ENCODE data around the gene RPTOR.
"Not testable (repeated sequence)": the region's sequence is repeated elsewhere in the genome, so short reads cannot be mapped to it uniquely, and the experiment has no call there.

RPTOR gene

GRCh38 chr17:80743973-80744372 lies 199.3 kb downstream of the RPTOR start:
- H3K4me3 ChIP-seq (ENCODE audit: low read depth in 1 of 5, low read length in 5 of 5); H3K27ac ChIP-seq (ENCODE audit: low read depth, low read length); H3K9me3 ChIP-seq (ENCODE audit: control insufficient read depth in 5 of 5, low read length in 5 of 5); H3K9ac ChIP-seq (ENCODE audit: low read length in 5 of 5); H3K27me3 ChIP-seq (ENCODE audit: control insufficient read depth in 5 of 5, insufficient read depth in 4 of 5, low read length in 5 of 5); H3K4me1 ChIP-seq (ENCODE audit: control insufficient read depth in 5 of 5, insufficient read depth in 5 of 5, low read length in 5 of 5): not testable (repeated sequence)
- H3K36me3 ChIP-seq (ENCODE audit: control insufficient read depth in 5 of 5, insufficient read depth in 5 of 5, low read length in 5 of 5): peaks cover 2 to 14% (median 9%) of the 10 kb centered on the region in 5 donors

GRCh38 chr17:80744725-80745124 lies 200.1 kb downstream of the RPTOR start:
- not testable (repeated sequence) for H3K27me3 ChIP-seq (ENCODE audit: control insufficient read depth in 5 of 5, insufficient read depth in 4 of 5, low read length in 5 of 5); H3K36me3 ChIP-seq (ENCODE audit: control insufficient read depth in 5 of 5, insufficient read depth in 5 of 5, low read length in 5 of 5); H3K9me3 ChIP-seq (ENCODE audit: control insufficient read depth in 5 of 5, low read length in 5 of 5); H3K4me1 ChIP-seq (ENCODE audit: control insufficient read depth in 5 of 5, insufficient read depth in 5 of 5, low read length in 5 of 5); H3K4me3 ChIP-seq (ENCODE audit: low read depth in 1 of 5, low read length in 5 of 5); H3K27ac ChIP-seq (ENCODE audit: low read depth, low read length); H3K9ac ChIP-seq (ENCODE audit: low read length in 5 of 5)

DNA sequence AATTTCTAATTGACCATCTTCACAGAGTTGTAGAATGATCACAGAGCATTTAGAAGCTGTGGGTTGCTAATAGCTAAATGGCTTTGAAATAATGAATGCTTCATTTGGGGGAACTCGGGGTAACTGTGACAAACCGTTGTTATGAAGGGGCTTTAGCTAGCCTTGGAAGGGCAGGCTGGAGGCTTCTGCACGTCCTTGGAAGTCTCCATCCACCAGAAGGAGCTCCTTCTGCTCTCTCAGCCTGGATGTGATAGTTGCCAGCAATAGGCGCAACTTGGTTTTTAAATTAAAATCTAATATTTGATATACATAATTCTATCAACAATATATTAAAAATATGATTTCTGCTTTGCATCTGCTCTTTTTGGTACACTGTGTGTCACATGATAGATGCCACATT lies 200.5 kb downstream of the RPTOR start:
- H3K27me3 ChIP-seq (ENCODE audit: control insufficient read depth in 5 of 5, insufficient read depth in 4 of 5, low read length in 5 of 5): no peaks in the 10 kb centered on the region
- H3K4me3 ChIP-seq (ENCODE audit: low read depth in 1 of 5, low read length in 5 of 5): no peak overlapping the region
- no peaks in the 10 kb centered on the region for H3K9me3 ChIP-seq (ENCODE audit: control insufficient read depth in 5 of 5, low read length in 5 of 5)
- H3K4me1 ChIP-seq (ENCODE audit: control insufficient read depth in 5 of 5, insufficient read depth in 5 of 5, low read length in 5 of 5): peaks cover 0 to 9% (median 4%) of the 10 kb centered on the region in 5 donors
- H3K9ac ChIP-seq (ENCODE audit: low read length in 5 of 5): no peak overlapping the region
- peaks cover 0 to 10% (median 6%) of the 10 kb centered on the region in 5 donors for H3K36me3 ChIP-seq (ENCODE audit: control insufficient read depth in 5 of 5, insufficient read depth in 5 of 5, low read length in 5 of 5)
- no peak overlapping the region for H3K27ac ChIP-seq (ENCODE audit: low read depth, low read length)

DNA sequence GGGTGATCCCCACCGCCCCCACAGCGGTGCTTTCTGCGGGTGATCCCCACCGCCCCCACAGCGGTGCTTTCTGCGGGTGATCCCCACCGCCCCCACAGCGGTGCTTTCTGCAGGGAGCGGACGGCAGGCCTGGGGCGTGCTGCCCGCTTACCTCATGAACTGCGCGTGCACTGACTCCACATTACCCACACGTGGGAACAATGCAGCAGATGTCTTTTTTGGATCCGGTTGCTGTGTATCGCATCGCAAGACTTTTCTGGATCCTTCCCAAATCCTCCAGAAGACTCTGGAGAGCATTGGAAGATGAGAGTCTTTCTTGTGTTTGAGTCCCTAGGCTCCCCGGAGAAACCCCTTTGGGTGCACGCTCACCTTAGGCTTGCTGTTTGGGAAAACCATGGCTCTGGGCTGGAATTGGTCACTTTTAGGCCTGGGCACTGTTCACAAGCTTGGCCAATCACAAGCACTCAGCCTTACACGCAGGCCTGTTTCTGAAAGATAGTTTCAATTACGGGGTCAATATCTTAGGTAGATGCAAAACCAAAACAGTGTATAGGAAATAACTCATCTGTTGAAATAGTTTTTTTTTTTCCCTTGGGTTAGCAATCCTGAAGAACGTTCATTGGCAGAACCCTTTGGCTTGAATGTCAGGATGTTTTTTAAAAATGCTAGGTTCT lies 201.8 kb downstream of the RPTOR start:
- Histone ChIP-seq H3K27me3 (ENCODE audit: control insufficient read depth in 5 of 5, insufficient read depth in 4 of 5, low read length in 5 of 5) (no peaks in the 10 kb centered on the region), H3K9ac (ENCODE audit: low read length in 5 of 5) (no peak overlapping the region), H3K27ac (ENCODE audit: low read depth, low read length) (no peak overlapping the region), H3K4me3 (ENCODE audit: low read depth in 1 of 5, low read length in 5 of 5) (no peak overlapping the region), H3K4me1 (ENCODE audit: control insufficient read depth in 5 of 5, insufficient read depth in 5 of 5, low read length in 5 of 5) (peaks cover 0 to 18% (median 13%) of the 10 kb centered on the region in 5 donors), H3K9me3 (ENCODE audit: control insufficient read depth in 5 of 5, low read length in 5 of 5) (no peaks in the 10 kb centered on the region), H3K36me3 (ENCODE audit: control insufficient read depth in 5 of 5, insufficient read depth in 5 of 5, low read length in 5 of 5) (peaks cover 0 to 10% (median 6%) of the 10 kb centered on the region in 5 donors)

DNA sequence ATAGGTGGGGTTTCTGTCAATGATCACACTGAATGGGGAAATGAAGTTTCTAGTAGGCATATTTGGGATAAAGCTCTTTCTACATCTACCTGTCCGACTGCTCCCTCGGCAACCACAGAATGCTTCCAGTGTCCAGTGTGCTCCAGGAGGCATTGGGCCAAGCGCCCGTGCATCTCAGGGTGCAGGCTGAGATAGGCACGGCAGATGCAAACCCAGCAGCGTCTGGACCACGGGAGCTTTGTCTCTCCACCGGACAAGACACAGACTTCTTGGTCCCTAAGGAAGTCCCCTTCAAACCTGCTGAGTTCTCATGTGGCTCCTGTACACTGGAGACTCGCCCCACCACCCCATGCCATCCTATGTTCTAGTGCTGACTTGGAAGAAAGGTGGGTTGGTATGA lies 202.8 kb downstream of the RPTOR start:
- Histone ChIP-seq H3K4me1 (ENCODE audit: control insufficient read depth in 5 of 5, insufficient read depth in 5 of 5, low read length in 5 of 5) (peaks cover 0 to 24% (median 13%) of the 10 kb centered on the region in 5 donors), H3K27me3 (ENCODE audit: control insufficient read depth in 5 of 5, insufficient read depth in 4 of 5, low read length in 5 of 5) (no peaks in the 10 kb centered on the region), H3K36me3 (ENCODE audit: control insufficient read depth in 5 of 5, insufficient read depth in 5 of 5, low read length in 5 of 5) (peaks cover 0 to 7% (median 4%) of the 10 kb centered on the region in 5 donors), H3K27ac (ENCODE audit: low read depth, low read length) (no peak overlapping the region), H3K4me3 (ENCODE audit: low read depth in 1 of 5, low read length in 5 of 5) (no peak overlapping the region), H3K9ac (ENCODE audit: low read length in 5 of 5) (no peak overlapping the region), H3K9me3 (ENCODE audit: control insufficient read depth in 5 of 5, low read length in 5 of 5) (no peaks in the 10 kb centered on the region)

DNA sequence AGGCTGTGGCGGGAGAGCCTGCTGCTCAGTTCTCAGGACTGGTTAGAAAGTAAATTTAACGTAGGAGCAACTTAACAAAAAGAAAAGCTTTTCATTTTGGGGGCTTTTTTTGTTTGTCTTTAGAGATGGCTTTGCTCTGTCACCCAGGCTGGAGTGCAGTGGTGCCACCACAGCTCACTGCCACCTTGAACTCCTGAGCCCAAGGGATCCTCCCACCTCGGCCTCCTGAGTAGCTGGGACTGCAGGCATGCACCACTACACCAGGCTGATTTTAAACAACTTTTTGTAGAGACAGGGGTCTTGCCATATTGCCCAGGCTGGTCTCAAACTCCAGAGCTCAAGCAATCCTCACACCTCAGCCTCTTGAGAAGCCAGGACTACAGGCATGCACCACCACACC lies 205.0 kb downstream of the RPTOR start:
- peaks cover 0 to 10% (median 6%) of the 10 kb centered on the region in 5 donors for H3K36me3 ChIP-seq (ENCODE audit: control insufficient read depth in 5 of 5, insufficient read depth in 5 of 5, low read length in 5 of 5)
- no peaks in the 10 kb centered on the region for H3K9me3 ChIP-seq (ENCODE audit: control insufficient read depth in 5 of 5, low read length in 5 of 5)
- H3K27me3 ChIP-seq (ENCODE audit: control insufficient read depth in 5 of 5, insufficient read depth in 4 of 5, low read length in 5 of 5): no peaks in the 10 kb centered on the region
- no peak overlapping the region for H3K4me3 ChIP-seq (ENCODE audit: low read depth in 1 of 5, low read length in 5 of 5)
- peaks cover 0 to 18% (median 13%) of the 10 kb centered on the region in 5 donors for H3K4me1 ChIP-seq (ENCODE audit: control insufficient read depth in 5 of 5, insufficient read depth in 5 of 5, low read length in 5 of 5)
- H3K27ac ChIP-seq (ENCODE audit: low read depth, low read length): no peak overlapping the region
- H3K9ac ChIP-seq (ENCODE audit: low read length in 5 of 5): no peak overlapping the region

DNA sequence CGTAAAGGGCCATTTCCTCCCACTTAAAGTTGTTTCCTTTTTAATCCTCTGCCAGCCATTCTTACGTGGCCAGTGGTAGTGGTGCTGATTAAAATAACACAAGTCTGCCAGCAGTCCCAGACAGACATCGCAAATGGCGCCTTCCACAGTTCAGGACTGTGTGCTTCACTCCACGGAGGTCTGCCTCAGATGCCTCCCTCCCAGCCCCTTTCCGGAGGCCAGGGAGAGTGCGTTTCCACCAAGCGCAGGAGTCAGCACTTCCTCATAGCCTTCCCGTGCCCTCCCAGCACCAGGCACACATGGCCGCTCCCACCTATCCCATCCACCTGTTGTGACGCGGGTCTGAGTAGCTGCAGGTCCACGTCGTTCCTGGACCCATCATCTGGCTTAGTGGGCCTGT lies 205.6 kb downstream of the RPTOR start:
- Histone ChIP-seq H3K36me3 (ENCODE audit: control insufficient read depth in 5 of 5, insufficient read depth in 5 of 5, low read length in 5 of 5) (peaks cover 0 to 17% (median 10%) of the 10 kb centered on the region in 5 donors), H3K9ac (ENCODE audit: low read length in 5 of 5) (peak overlapping the region in 1 of 5 donors; percentile 61), H3K4me3 (ENCODE audit: low read depth in 1 of 5, low read length in 5 of 5) (peak overlapping the region in 2 of 5 donors; percentile 34 to 48), H3K27me3 (ENCODE audit: control insufficient read depth in 5 of 5, insufficient read depth in 4 of 5, low read length in 5 of 5) (no peaks in the 10 kb centered on the region), H3K27ac (ENCODE audit: low read depth, low read length) (no peak overlapping the region), H3K4me1 (ENCODE audit: control insufficient read depth in 5 of 5, insufficient read depth in 5 of 5, low read length in 5 of 5) (peaks cover 0 to 18% (median 13%) of the 10 kb centered on the region in 5 donors), H3K9me3 (ENCODE audit: control insufficient read depth in 5 of 5, low read length in 5 of 5) (no peaks in the 10 kb centered on the region)

GRCh38 chr17:80751070-80751945 lies 206.7 kb downstream of the RPTOR start:
- H3K9me3 ChIP-seq (ENCODE audit: control insufficient read depth in 5 of 5, low read length in 5 of 5): no peaks in the 10 kb centered on the region
- H3K36me3 ChIP-seq (ENCODE audit: control insufficient read depth in 5 of 5, insufficient read depth in 5 of 5, low read length in 5 of 5): peaks cover 0 to 25% (median 14%) of the 10 kb centered on the region in 5 donors
- no peaks in the 10 kb centered on the region for H3K27me3 ChIP-seq (ENCODE audit: control insufficient read depth in 5 of 5, insufficient read depth in 4 of 5, low read length in 5 of 5)
- H3K9ac ChIP-seq (ENCODE audit: low read length in 5 of 5): no peak overlapping the region
- H3K27ac ChIP-seq (ENCODE audit: low read depth, low read length): no peak overlapping the region
- H3K4me1 ChIP-seq (ENCODE audit: control insufficient read depth in 5 of 5, insufficient read depth in 5 of 5, low read length in 5 of 5): peaks cover 0 to 18% (median 13%) of the 10 kb centered on the region in 5 donors
- H3K4me3 ChIP-seq (ENCODE audit: low read depth in 1 of 5, low read length in 5 of 5): no peak overlapping the region

GRCh38 chr17:80751946-80752581 lies 207.4 kb downstream of the RPTOR start:
- no peak overlapping the region for H3K27ac ChIP-seq (ENCODE audit: low read depth, low read length)
- H3K27me3 ChIP-seq (ENCODE audit: control insufficient read depth in 5 of 5, insufficient read depth in 4 of 5, low read length in 5 of 5): no peaks in the 10 kb centered on the region
- H3K9me3 ChIP-seq (ENCODE audit: control insufficient read depth in 5 of 5, low read length in 5 of 5): no peaks in the 10 kb centered on the region
- H3K4me1 ChIP-seq (ENCODE audit: control insufficient read depth in 5 of 5, insufficient read depth in 5 of 5, low read length in 5 of 5): peaks cover 0 to 18% (median 13%) of the 10 kb centered on the region in 5 donors
- H3K36me3 ChIP-seq (ENCODE audit: control insufficient read depth in 5 of 5, insufficient read depth in 5 of 5, low read length in 5 of 5): peaks cover 0 to 25% (median 14%) of the 10 kb centered on the region in 5 donors
- no peak overlapping the region for H3K9ac ChIP-seq (ENCODE audit: low read length in 5 of 5)
- no peak overlapping the region for H3K4me3 ChIP-seq (ENCODE audit: low read depth in 1 of 5, low read length in 5 of 5)

All from subcutaneous abdominal adipose tissue (tissue), 5 donors.